ENCODE measurements around the gene NIP7.

GRCh38 chr16:69321080-69321479, 18.5 kb upstream of the NIP7 start:
- TF ChIP-seq ZNF274 (IDR thresholded peaks at IDR 0.05; ENCODE audit: low read depth, low read length) (no peak), REST (IDR thresholded peaks at IDR 0.05; ENCODE audit: low read depth) (no peak), SP1 (IDR thresholded peaks at IDR 0.05; ENCODE audit: low read depth) (no peak), POLR2A (IDR thresholded peaks at IDR 0.05; ENCODE audit: borderline replicate concordance, extremely low read depth, insufficient read depth, insufficient read length) (no peak), CTCF (IDR thresholded peaks at IDR 0.05 in 2 of 3, conservative IDR thresholded peaks at IDR 0.05 in 1 of 3; ENCODE audit: borderline replicate concordance in 1 of 3, insufficient read depth in 1 of 3, low read depth in 2 of 3, low read length in 2 of 3) (no peak), POLR2AphosphoS5 (IDR thresholded peaks at IDR 0.05; ENCODE audit: low read depth, low read length) (no peak), RAD21 (IDR thresholded peaks at IDR 0.05; ENCODE audit: low read depth) (no peak), EZH2phosphoT487 (IDR thresholded peaks at IDR 0.05; ENCODE audit: borderline replicate concordance) (no peak), EZH2 (IDR thresholded peaks at IDR 0.05) (no peak), SRF (IDR thresholded peaks at IDR 0.05; ENCODE audit: low read depth) (no peak), CEBPB (IDR thresholded peaks at IDR 0.05; ENCODE audit: low read depth) (no peak), SIN3A (IDR thresholded peaks at IDR 0.05; ENCODE audit: low read depth) (no peak), ELF1 (IDR thresholded peaks at IDR 0.05; ENCODE audit: borderline replicate concordance, low read depth) (no peak)

All from HCT116 (cell line).